ENCODE data around the gene RESP18.

GRCh38 chr2:219380926-219381325 is 48.4 kb upstream of the RESP18 start:
- TF ChIP-seq POLR2A (IDR thresholded peaks at IDR 0.05) (no peak), CTCF (IDR thresholded peaks at IDR 0.05) (no peak)
